WTC11 (cell line): ENCODE data around the gene FAM13A. TPM values are rescaled to one million over a fixed set of nuclear protein-coding genes. Genes with fewer than 3 reads are reported as not detected.
"Not testable (repeated sequence)": the region's sequence is repeated elsewhere in the genome, so short reads cannot be mapped to it uniquely, and the experiment has no call there.

Experiments
- ATAC-seq: fragments of 200-7000 bp; cut with Tn5 transposase; 2 replicates; pipeline ENCODE4 v1.10.0; 2021; ENCODE audit warnings: mild to moderate bottlenecking, moderate library complexity
- CTCF ChIA-PET: fragments of 300-600 bp; sonication (Branson Sonifier 250); formaldehyde crosslinking; loops from one replicate; lab custom pipeline; 2021; ENCODE audit warnings: antibody characterized with exemption; lab: Charles Lee
- POLR2A ChIA-PET: fragments of 350-600 bp; sonication (Branson Sonifier 250); formaldehyde crosslinking; loops from one replicate; lab custom pipeline; 2021; ENCODE audit warnings: antibody characterized with exemption; lab: Charles Lee
- DNase-seq: peaks from one replicate; pipeline ENCODE4 v3.0.0; 2021; ENCODE audit warnings: low spot score
- H3K27ac Mint-ChIP-seq: 2 replicates; pipeline ENCODE4 v1.8.0; 2021; ENCODE audit warnings: mixed read lengths
- H3K27me3 Mint-ChIP-seq: 2 replicates; pipeline ENCODE4 v1.8.0; 2021; ENCODE audit warnings: low read depth, mild to moderate bottlenecking, moderate library complexity, mixed read lengths
- H3K36me3 Mint-ChIP-seq: 2 replicates; pipeline ENCODE4 v1.8.0; 2021; ENCODE audit warnings: mixed read lengths
- H3K4me1 Mint-ChIP-seq: 2 replicates; pipeline ENCODE4 v1.8.0; 2022; ENCODE audit warnings: mixed read lengths
- H3K4me3 Mint-ChIP-seq: 2 replicates; pipeline ENCODE4 v1.8.0; 2021; ENCODE audit warnings: mild to moderate bottlenecking, moderate library complexity, mixed read lengths
- H3K9me3 Mint-ChIP-seq: 2 replicates; pipeline ENCODE4 v1.8.0; 2021; ENCODE audit warnings: mixed read lengths
- CREM ChIP-seq: sonication (generic); formaldehyde crosslinking; IDR thresholded peaks from 2 replicates; pipeline ENCODE4 v1.8.1; 2022; ENCODE audit warnings: mild to moderate bottlenecking, missing genetic modification reagents, moderate library complexity
- ETV6 ChIP-seq: sonication (generic); formaldehyde crosslinking; IDR thresholded peaks from 2 replicates; pipeline ENCODE4 v1.8.1; 2022; ENCODE audit warnings: mild to moderate bottlenecking, missing genetic modification reagents
- IRF2 ChIP-seq: sonication (generic); formaldehyde crosslinking; IDR thresholded peaks from 2 replicates; pipeline ENCODE4 v1.8.0; 2022; ENCODE audit warnings: low read depth, missing genetic modification reagents, borderline replicate concordance
- JAZF1 ChIP-seq: fragments of 250-450 bp; sonication (Bioruptor Pico); IDR thresholded peaks from 2 replicates; pipeline ENCODE4 v1.9.0; 2021; ENCODE audit warnings: moderate library complexity, mild to moderate bottlenecking, inconsistent platforms
- JUN ChIP-seq: sonication (generic); formaldehyde crosslinking; IDR thresholded peaks from 2 replicates; pipeline ENCODE4 v1.8.0; 2023; ENCODE audit warnings: mild to moderate bottlenecking, missing genetic modification reagents
- NFE2L1 ChIP-seq: sonication (generic); formaldehyde crosslinking; IDR thresholded peaks from 2 replicates; pipeline ENCODE4 v1.8.1; 2023; ENCODE audit warnings: missing genetic modification reagents
- NFYB ChIP-seq: sonication (generic); formaldehyde crosslinking; conservative IDR thresholded peaks from 2 replicates; pipeline ENCODE4 v1.8.0; 2022; ENCODE audit warnings: low read depth, missing genetic modification reagents
- RELA ChIP-seq: sonication (generic); formaldehyde crosslinking; IDR thresholded peaks from 2 replicates; pipeline ENCODE4 v1.8.1; 2022; ENCODE audit warnings: missing genetic modification reagents, mild to moderate bottlenecking, borderline replicate concordance
- RORB ChIP-seq: fragments of 250-450 bp; sonication (Bioruptor Pico); IDR thresholded peaks from 2 replicates; pipeline ENCODE4 v1.9.0; 2021; ENCODE audit warnings: mild to moderate bottlenecking
- SOX15 ChIP-seq: fragments of 250-450 bp; sonication (Bioruptor Pico); IDR thresholded peaks from 2 replicates; pipeline ENCODE4 v1.9.0; 2021; ENCODE audit warnings: mild to moderate bottlenecking
- ZNF317 ChIP-seq: sonication (generic); formaldehyde crosslinking; IDR thresholded peaks from 2 replicates; pipeline ENCODE4 v1.8.1; 2023; ENCODE audit warnings: low read depth, mild to moderate bottlenecking, moderate library complexity, missing genetic modification reagents, borderline replicate concordance
- ZNF396 ChIP-seq: fragments of 250-450 bp; sonication (Bioruptor Pico); IDR thresholded peaks from 2 replicates; pipeline ENCODE4 v1.8.0; 2021; ENCODE audit warnings: mild to moderate bottlenecking, moderate library complexity, borderline replicate concordance
- ZNF423 ChIP-seq: fragments of 250-450 bp; sonication (Bioruptor Pico); IDR thresholded peaks from 2 replicates; pipeline ENCODE4 v2.1.2; 2022; ENCODE audit warnings: mild to moderate bottlenecking, moderate library complexity
- total RNA-seq: library from RNA; stranded (reverse); gene quantifications from 3 replicates; pipeline ENCODE4 v1.2.3, GENCODE V29; 2021
- TF ChIP-seq, protein P1 (sequence below): fragments of 250-450 bp; sonication (Bioruptor Pico); IDR thresholded peaks from 2 replicates; pipeline ENCODE4 v2.1.2; 2022; ENCODE audit warnings: mild to moderate bottlenecking, moderate library complexity
- TF ChIP-seq, protein P2 (sequence below): sonication (generic); formaldehyde crosslinking; IDR thresholded peaks from 2 replicates; pipeline ENCODE4 v1.8.1; 2022; ENCODE audit warnings: mild to moderate bottlenecking, missing genetic modification reagents, moderate library complexity, borderline replicate concordance
- TF ChIP-seq, protein P3 (sequence below): sonication (generic); formaldehyde crosslinking; IDR thresholded peaks from 2 replicates; pipeline ENCODE4 v1.8.1; 2023; ENCODE audit warnings: mild to moderate bottlenecking, missing genetic modification reagents
- TF ChIP-seq, protein P4 (sequence below): sonication (generic); formaldehyde crosslinking; IDR thresholded peaks from 2 replicates; pipeline ENCODE4 v1.8.0; 2022; ENCODE audit warnings: mild to moderate bottlenecking, missing genetic modification reagents
- TF ChIP-seq, protein P5 (sequence below): sonication (generic); formaldehyde crosslinking; IDR thresholded peaks from 2 replicates; pipeline ENCODE4 v1.8.0; 2023; ENCODE audit warnings: missing genetic modification reagents

FAM13A gene
- total RNA-seq, 1 experiment from 2014 or later: 14.6 TPM

DNA sequence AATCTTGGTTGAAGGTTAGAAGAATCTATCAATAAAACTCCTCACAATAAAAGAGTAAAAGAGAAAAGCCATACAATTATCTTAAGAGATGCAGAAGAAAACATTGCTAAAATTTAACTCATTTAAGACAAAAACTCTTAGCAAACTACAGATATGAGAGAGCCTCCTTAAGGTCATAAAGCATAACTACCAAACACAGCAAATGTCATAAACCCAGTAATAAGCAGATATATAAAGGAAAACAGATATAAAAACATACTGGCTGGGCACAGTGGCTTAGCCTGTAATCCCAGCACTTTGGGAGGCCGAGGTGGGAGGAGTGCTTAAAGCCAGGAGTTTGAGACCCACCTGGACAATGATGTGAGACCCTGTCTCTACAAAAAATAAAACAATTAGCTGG, 165.3 kb downstream of the FAM13A start (continued):
- TF ChIP-seq, protein P1, sequence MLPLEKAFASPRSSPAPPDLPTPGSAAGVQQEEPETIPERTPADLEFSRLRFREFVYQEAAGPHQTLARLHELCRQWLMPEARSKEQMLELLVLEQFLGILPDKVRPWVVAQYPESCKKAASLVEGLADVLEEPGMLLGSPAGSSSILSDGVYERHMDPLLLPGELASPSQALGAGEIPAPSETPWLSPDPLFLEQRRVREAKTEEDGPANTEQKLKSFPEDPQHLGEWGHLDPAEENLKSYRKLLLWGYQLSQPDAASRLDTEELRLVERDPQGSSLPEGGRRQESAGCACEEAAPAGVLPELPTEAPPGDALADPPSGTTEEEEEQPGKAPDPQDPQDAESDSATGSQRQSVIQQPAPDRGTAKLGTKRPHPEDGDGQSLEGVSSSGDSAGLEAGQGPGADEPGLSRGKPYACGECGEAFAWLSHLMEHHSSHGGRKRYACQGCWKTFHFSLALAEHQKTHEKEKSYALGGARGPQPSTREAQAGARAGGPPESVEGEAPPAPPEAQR: no peak
- TF ChIP-seq, protein P2, sequence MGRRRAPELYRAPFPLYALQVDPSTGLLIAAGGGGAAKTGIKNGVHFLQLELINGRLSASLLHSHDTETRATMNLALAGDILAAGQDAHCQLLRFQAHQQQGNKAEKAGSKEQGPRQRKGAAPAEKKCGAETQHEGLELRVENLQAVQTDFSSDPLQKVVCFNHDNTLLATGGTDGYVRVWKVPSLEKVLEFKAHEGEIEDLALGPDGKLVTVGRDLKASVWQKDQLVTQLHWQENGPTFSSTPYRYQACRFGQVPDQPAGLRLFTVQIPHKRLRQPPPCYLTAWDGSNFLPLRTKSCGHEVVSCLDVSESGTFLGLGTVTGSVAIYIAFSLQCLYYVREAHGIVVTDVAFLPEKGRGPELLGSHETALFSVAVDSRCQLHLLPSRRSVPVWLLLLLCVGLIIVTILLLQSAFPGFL (CRISPR knock-in tag): no peak
- TF ChIP-seq ZNF396: no peak
- no peak for TF ChIP-seq SOX15
- TF ChIP-seq, all 79 proteins: peak for 0

DNA sequence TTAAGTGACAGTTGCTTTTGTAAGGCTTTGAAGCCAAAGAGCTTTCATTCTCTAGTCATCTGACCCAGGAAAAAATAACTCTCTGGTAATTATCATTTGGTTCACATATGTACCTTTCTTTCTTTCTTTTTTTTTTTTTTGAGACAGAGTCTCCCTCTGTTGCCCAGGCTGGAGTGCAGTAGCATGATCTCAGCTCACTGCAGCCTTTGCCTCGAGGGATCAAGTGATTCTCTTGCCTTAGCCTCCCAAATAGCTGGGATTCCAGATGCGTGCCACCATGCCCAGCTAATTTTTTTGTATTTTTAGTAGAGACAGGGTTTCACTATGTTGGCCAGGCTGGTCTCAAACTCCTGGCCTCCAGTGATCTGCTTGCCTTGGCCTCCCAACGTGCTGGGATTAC, 169.6 kb downstream of the FAM13A start:
- CTCF ChIA-PET: interaction anchor here (0.6 to 0.7 kb wide), 3 partner anchors 93 to 483 kb away, joined by 3 to 4 read pairs (median 3); no protein-coding TSS in a partner anchor
- H3K9me3 Mint-ChIP-seq, POLR2A ChIA-PET, H3K27me3 Mint-ChIP-seq, H3K4me1 Mint-ChIP-seq, H3K36me3 Mint-ChIP-seq, ATAC-seq, H3K4me3 Mint-ChIP-seq, DNase-seq, H3K27ac Mint-ChIP-seq: not testable (repeated sequence)

DNA sequence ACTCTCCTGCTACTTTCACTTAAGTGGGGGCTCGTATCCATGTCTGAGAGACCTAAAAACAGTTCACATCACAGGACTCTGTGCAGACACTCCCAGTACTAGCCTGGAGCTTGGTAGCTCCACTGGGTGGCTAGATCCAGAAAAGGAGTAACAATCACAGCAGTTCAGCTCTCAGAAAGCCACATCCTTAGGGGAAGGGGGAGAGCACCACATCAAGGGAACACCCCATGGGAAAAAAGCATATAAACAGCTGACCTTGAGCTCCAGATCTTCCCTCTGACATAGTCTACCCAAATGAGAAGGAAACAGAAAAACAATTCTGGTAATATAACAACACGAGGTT, 175.8 kb downstream of the FAM13A start:
- no peaks in the 10 kb centered on the region for H3K36me3 Mint-ChIP-seq
- H3K9me3 Mint-ChIP-seq: 0 out of 2 replicates have a peak, but pooled peaks cover 3% of the 10 kb centered on the region
- TF ChIP-seq NFYB (CRISPR knock-in tag): no peak
- TF ChIP-seq, protein P2 (CRISPR knock-in tag): no peak
- TF ChIP-seq CREM (CRISPR knock-in tag): no peak
- TF ChIP-seq, protein P3, sequence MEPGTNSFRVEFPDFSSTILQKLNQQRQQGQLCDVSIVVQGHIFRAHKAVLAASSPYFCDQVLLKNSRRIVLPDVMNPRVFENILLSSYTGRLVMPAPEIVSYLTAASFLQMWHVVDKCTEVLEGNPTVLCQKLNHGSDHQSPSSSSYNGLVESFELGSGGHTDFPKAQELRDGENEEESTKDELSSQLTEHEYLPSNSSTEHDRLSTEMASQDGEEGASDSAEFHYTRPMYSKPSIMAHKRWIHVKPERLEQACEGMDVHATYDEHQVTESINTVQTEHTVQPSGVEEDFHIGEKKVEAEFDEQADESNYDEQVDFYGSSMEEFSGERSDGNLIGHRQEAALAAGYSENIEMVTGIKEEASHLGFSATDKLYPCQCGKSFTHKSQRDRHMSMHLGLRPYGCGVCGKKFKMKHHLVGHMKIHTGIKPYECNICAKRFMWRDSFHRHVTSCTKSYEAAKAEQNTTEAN (CRISPR knock-in tag): no peak
- no peak for TF ChIP-seq ZNF317 (CRISPR knock-in tag)
- TF ChIP-seq ZNF423: no peak
- TF ChIP-seq RELA (CRISPR knock-in tag): no peak
- TF ChIP-seq, protein P4, sequence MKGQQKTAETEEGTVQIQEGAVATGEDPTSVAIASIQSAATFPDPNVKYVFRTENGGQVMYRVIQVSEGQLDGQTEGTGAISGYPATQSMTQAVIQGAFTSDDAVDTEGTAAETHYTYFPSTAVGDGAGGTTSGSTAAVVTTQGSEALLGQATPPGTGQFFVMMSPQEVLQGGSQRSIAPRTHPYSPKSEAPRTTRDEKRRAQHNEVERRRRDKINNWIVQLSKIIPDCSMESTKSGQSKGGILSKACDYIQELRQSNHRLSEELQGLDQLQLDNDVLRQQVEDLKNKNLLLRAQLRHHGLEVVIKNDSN: no peak
- TF ChIP-seq, all 79 proteins: peak for 0
- peak; percentile 30 for ATAC-seq
- Mint-ChIP-seq H3K4me3 (no peak overlapping the region), H3K4me1 (peaks cover 18% of the 10 kb centered on the region), H3K27me3 (no peaks in the 10 kb centered on the region), H3K27ac (peak overlapping the region; percentile 58)
- DNase-seq: no peak
- CTCF ChIA-PET: interaction anchor here (0.6 kb wide), 1 partner anchor 11 kb away, joined by 3 read pairs; no protein-coding TSS in a partner anchor
- POLR2A ChIA-PET: interaction anchor here (0.6 kb wide), 1 partner anchor 288 kb away, joined by 3 read pairs; no protein-coding TSS in a partner anchor

DNA sequence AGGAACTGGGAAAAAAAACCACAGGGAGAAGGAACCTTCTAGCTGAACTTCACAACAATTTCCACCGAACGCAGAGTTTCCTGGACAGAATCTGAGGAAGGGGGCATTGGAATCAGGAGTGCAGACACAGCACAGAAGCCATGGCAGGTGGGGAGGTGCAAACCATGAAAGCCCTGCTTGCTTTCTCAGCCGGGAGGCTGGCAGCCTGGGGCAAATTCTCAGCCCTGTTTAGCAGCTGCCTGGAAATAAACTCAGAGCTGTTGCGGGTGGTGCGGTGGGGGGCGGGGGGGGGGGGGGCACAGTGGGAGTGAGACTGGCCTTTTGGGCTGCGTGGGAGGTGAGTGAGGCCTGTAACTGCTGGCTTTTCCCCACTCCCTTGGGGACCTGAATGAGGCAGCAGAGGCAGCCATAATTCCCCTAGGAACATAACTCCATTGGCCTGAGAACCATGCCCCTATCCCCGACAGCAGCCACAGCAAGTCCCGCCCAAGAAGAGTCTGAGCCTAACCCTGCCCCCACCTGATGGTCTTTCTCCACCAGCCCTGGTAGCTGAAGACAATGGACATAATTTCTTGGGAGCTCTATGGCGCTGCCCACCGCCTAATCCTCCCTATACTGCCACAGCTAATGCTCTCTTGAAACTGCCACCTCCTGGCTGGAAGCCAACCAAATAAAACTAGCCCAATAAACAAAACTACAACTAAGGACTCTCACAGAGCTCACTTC, 176.3 kb downstream of the FAM13A start:
- Mint-ChIP-seq H3K9me3 (0 out of 2 replicates have a peak, but pooled peaks cover 5% of the 10 kb centered on the region), H3K27me3 (no peaks in the 10 kb centered on the region), H3K4me3 (no peak overlapping the region), H3K36me3 (0 out of 2 replicates have a peak, but pooled peaks cover 1% of the 10 kb centered on the region), H3K4me1 (peaks cover 18% of the 10 kb centered on the region), H3K27ac (peak overlapping the region; percentile 58)
- DNase-seq: no peak
- peak; percentile 46 for ATAC-seq
- ChIA-PET POLR2A (no interaction called here), CTCF (interaction anchor here (0.6 kb wide), 1 partner anchor 12 kb away, joined by 3 read pairs; no protein-coding TSS in a partner anchor)
- TF ChIP-seq ETV6 (CRISPR knock-in tag) (no peak), JAZF1 (CRISPR knock-in tag) (no peak), NFE2L1 (CRISPR knock-in tag) (no peak), RORB (CRISPR knock-in tag) (no peak), CREM (CRISPR knock-in tag) (no peak), IRF2 (CRISPR knock-in tag) (no peak), JUN (CRISPR knock-in tag) (no peak)
- TF ChIP-seq, protein P5, sequence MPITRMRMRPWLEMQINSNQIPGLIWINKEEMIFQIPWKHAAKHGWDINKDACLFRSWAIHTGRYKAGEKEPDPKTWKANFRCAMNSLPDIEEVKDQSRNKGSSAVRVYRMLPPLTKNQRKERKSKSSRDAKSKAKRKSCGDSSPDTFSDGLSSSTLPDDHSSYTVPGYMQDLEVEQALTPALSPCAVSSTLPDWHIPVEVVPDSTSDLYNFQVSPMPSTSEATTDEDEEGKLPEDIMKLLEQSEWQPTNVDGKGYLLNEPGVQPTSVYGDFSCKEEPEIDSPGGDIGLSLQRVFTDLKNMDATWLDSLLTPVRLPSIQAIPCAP (CRISPR knock-in tag): no peak
